Erythroblast (primary cell): ENCODE results near the gene INTS12.

Source experiments
- GATA1 ChIP-seq: IDR thresholded peaks from 2 replicates; pipeline ENCODE4 v1.6.1; 2011; ENCODE audit warnings: low read depth, mild to moderate bottlenecking, control low read depth, low read length, moderate library complexity
- POLR2A ChIP-seq: IDR thresholded peaks from 2 replicates; pipeline ENCODE4 v1.6.1; 2011; ENCODE audit warnings: mild to moderate bottlenecking, low read length

- TF ChIP-seq POLR2A (no peak), GATA1 (no peak)
Observed at GRCh38 chr4:105637408-105638176, 70.9 kb downstream of the INTS12 start.
